ENCODE measurements around the gene FIG4.

DNA sequence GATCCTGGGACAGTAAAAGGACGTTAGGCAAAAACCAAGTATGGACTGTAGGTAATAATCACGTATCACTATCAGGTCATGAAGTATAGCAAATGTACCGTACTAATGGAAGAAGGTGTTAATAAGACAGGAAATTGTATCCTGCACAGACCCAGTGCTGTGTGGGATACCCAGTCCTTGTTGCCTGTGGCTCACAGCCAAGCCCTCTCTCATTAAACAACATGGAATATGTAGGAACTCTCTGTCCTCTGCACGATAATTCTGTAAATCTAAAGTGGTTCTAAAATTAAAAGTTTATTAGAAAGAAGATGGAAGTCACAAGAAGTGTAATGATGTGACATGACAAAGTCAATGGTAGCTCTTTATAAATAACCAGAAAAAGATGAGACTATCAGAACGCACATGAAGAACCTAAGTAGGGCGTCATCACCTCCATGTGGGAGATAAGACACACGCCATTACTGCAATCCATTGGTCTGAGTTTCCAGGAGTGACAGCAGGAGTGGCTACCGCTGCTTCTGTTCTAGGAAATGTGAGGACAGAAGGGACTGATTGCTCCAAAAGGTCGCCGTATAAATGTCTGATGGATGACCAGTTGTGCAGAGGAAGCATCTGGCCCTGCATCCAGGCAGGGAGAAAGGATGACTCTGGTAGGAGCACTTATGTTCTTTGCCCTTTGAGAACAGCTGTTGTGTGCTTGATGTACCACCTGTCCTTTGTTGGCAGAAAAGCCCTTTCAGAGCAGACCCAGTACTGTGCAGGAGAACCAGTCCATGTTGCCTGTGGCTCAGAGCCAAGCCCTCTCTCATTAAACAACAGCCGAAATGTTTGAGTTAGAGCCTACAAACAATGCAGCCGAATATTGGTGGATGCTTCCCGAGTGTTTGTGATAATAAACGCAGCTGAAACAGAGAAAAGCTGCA lies 125.6 kb downstream of the FIG4 start:
- TF ChIP-seq, protein P1, sequence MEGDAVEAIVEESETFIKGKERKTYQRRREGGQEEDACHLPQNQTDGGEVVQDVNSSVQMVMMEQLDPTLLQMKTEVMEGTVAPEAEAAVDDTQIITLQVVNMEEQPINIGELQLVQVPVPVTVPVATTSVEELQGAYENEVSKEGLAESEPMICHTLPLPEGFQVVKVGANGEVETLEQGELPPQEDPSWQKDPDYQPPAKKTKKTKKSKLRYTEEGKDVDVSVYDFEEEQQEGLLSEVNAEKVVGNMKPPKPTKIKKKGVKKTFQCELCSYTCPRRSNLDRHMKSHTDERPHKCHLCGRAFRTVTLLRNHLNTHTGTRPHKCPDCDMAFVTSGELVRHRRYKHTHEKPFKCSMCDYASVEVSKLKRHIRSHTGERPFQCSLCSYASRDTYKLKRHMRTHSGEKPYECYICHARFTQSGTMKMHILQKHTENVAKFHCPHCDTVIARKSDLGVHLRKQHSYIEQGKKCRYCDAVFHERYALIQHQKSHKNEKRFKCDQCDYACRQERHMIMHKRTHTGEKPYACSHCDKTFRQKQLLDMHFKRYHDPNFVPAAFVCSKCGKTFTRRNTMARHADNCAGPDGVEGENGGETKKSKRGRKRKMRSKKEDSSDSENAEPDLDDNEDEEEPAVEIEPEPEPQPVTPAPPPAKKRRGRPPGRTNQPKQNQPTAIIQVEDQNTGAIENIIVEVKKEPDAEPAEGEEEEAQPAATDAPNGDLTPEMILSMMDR (optimal IDR thresholded peaks at IDR 0.05 in 1 of 3, IDR thresholded peaks at IDR 0.05 in 1 of 3, conservative IDR thresholded peaks at IDR 0.05 in 1 of 3; ENCODE audit: extremely low read depth in 1 of 3, insufficient read depth in 2 of 3, low read length in 3 of 3), result no peak
- no peak for TF ChIP-seq EZH2 (IDR thresholded peaks at IDR 0.05; ENCODE audit: low read length)
